ENCODE measurements around the gene INPP1.

DNA sequence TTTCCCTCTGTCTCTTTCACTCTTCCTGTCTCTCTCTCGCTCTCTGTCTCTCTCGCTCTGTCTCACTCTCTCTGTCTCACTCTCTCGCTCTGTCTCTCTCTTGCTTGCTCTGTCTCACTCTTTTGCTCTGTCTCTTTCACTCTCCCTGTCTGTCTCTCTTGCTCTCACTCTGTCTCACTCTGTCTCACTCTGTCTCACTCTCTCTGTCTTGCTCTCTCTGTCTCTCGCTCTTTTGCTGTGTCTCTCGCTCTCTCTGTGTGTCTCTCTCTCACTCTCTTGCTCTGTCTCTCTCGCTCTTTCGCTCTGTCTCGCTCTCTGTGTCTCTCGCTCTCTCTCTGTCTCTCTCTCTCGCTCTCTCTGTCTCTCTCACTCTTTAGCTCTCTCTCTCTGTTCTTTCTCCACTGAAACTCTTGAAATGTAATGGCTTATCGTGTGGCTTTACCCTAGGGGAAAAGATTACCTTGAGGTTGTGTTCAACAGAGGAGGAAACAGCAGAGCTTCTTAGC is 22.9 kb downstream of the INPP1 start:
- TF ChIP-seq, protein P1, sequence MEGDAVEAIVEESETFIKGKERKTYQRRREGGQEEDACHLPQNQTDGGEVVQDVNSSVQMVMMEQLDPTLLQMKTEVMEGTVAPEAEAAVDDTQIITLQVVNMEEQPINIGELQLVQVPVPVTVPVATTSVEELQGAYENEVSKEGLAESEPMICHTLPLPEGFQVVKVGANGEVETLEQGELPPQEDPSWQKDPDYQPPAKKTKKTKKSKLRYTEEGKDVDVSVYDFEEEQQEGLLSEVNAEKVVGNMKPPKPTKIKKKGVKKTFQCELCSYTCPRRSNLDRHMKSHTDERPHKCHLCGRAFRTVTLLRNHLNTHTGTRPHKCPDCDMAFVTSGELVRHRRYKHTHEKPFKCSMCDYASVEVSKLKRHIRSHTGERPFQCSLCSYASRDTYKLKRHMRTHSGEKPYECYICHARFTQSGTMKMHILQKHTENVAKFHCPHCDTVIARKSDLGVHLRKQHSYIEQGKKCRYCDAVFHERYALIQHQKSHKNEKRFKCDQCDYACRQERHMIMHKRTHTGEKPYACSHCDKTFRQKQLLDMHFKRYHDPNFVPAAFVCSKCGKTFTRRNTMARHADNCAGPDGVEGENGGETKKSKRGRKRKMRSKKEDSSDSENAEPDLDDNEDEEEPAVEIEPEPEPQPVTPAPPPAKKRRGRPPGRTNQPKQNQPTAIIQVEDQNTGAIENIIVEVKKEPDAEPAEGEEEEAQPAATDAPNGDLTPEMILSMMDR (IDR thresholded peaks at IDR 0.05; ENCODE audit: low read depth, low read length) = no peak
- TF ChIP-seq EZH2phosphoT487 (IDR thresholded peaks at IDR 0.05; ENCODE audit: low read depth) = no peak

All from OCI-LY3 (cell line).